GM21529 (cell line): Measurements from ENCODE around the gene RCOR1.
"Not testable (repeated sequence)": the region's sequence is repeated elsewhere in the genome, so short reads cannot be mapped to it uniquely, and the experiment has no call there.

Source experiments
- ATAC-seq: cut with Tn5 transposase; IDR thresholded peaks from one replicate; pipeline ENCODE4 v1.9.1; 2021; ENCODE audit not compliant: unreplicated experiment

Gene RCOR1

DNA sequence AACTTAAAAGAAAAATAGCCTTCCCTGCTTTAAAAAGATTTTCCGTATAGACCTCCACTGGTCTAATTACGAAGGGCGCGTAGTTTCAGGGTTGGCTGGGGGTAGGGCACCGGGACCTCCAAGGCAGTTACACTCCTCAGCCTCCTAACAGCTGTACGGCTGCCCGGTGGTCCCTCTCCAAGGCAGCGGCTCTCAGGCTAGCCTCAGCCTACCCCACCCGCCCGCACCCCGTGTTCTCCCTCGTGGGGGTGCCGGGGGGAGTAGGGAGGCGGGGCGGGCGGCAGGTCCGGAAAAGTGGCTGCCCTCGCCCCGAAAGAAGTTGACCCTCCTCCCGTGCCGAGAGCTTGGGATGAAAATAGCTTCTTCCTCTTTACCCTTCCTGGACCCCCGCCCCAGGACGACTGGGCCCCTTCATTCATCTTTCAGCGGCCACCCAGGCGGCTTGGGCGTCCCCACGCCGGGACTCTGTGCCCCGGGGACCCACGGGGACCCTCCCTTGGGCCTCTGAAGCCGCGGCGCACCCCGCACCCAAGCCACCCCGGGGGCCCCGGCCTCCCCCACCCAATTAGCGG lies 991 bp upstream of the RCOR1 start:
- peak; percentile 2 for ATAC-seq

DNA sequence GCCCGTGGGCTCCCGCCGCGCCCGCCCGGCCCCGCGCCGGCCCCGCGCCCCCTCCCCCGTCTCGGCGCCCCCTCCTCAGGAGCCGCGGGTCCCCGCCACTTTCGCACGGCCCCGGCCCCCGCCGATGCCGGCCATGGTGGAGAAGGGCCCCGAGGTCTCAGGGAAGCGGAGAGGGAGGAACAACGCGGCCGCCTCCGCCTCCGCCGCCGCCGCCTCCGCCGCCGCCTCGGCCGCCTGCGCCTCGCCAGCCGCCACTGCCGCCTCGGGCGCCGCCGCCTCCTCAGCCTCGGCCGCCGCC lies 263 bp downstream of the RCOR1 start:
- ATAC-seq: peak; percentile 9

DNA sequence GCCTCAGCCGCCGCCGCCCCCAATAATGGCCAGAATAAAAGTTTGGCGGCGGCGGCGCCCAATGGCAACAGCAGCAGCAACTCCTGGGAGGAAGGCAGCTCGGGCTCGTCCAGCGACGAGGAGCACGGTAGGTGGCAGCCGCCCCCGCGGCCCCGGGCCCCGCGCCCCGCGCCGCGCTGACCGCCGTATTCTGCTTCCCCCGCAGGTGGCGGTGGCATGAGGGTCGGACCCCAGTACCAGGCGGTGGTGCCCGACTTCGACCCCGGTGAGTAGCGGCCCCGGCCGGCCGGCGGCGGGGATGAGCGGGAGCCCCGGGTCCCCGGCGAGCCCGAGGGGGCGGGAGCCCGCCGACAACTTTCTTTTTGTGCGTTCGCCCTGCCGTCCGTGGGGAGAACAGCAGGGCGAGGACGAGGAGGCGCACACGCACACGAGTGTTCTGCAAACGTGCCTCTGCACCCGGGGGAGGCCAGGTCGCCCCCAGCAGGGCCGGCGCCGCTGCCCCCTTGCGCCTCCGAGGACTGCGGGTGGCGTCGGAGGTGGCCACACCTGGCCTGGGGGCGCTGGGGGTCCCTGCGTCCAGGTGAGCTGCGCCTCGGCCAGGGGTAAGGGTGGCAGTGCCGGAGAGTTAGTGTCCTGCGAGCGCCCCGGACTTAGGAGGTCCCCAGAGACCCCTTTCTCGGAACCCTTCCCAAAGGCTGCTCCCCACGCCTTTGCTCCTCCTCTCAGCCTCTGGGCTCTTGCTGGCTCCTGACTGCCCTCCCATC lies 794 bp downstream of the RCOR1 start:
- peak; percentile 22 for ATAC-seq

DNA sequence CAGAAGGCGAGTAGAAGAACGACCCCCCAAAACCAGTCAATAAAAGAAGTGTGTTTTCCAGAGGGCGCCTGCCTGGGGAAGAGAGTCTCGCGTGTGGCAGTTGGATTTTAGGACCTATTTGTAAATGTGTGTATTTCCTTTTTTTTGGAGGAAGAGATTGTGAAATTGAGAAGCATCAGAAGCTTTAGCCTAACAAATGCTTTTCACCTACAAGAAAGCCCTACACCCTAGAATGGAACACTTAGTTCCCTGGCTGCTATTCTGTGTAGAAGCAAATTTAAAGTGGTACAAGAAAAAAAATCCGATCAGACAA lies 1.3 kb downstream of the RCOR1 start:
- no peak for ATAC-seq

DNA sequence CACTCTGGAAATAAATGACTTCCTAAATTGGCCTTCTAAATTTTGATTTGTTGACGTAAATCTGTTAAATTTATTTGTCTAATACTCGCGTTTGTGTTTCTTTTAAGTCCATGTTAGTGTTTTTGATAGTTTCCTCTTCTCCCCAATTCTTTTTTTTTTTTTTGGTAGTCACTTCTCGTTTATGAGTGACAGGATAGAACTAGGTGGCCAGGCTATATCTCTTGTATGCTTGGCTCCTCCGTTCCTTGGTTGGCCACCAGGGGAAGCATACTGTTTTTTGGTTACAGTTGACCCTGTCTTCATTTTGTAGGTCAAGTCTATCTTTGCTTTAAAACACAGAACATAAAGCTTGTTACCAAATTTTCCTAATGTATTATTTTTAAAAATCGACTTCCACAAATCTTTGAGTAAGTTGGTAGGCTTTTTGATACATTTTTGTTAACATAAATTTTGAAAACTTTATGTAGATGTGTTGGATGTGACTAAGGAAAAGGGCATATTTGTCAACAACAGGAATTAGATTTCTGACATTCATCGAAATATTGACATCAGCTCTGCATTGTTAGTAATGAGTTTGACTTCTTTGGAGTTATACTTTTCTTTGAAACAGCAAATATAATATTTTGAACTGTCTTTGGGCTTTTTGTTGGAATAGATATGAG lies 2.2 kb downstream of the RCOR1 start:
- peak; percentile 30 for ATAC-seq

GRCh38 chr14:102601378-102601925 lies 9.0 kb downstream of the RCOR1 start:
- ATAC-seq: no peak

GRCh38 chr14:102602421-102603292 lies 10.2 kb downstream of the RCOR1 start:
- no peak for ATAC-seq

GRCh38 chr14:102603293-102603907 lies 11.0 kb downstream of the RCOR1 start:
- ATAC-seq: no peak

- ATAC-seq: no peak
Observed at GRCh38 chr14:102604183-102604582, 11.7 kb downstream of the RCOR1 start.

- no peak for ATAC-seq
Observed at GRCh38 chr14:102605029-102605428, 12.6 kb downstream of the RCOR1 start.

DNA sequence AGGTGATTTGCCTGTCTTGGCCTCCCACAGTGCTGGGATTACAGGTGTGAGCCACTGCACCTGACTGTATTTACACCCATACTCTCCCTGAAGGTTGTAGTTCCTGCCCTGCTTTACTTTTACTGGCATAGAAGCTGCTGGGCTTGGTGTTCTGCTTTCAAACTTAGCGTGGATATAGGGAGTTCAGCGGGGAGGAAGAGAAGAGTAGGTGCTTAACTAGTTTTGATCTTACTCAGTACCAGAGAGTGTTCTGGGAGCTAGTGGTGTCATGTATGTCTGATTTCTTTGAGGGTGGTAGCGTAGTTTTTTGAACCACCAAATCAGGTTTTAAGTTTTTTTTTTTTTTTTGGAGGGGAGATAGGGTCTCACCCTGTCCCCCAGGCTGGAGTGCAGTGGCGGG lies 13.8 kb downstream of the RCOR1 start:
- ATAC-seq: peak; percentile 63

GRCh38 chr14:102608064-102608446 lies 15.6 kb downstream of the RCOR1 start:
- ATAC-seq: peak; percentile 55

GRCh38 chr14:102610968-102611811 lies 18.7 kb downstream of the RCOR1 start:
- ATAC-seq: no peak

DNA sequence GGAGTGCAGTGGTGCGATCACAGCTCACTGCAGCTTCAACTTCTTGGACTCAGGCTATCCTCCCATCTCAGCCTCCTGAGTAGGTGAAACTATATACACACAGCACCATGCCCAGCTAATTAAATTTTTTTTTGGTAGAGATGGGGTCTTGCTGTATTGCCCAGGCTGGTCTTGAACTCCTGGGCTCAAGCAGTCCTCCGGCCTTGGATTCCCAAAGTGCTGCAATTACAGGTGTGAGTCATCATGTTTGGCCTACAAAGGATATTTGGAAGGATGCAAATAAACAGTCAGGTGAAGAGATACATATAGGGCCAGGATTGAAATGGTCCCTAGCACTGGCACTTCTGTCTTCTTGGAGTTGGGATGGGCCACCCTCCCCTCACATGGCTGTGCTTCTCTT lies 23.9 kb downstream of the RCOR1 start:
- ATAC-seq: no peak

- no peak for ATAC-seq
Observed at GRCh38 chr14:102616799-102617198, 24.4 kb downstream of the RCOR1 start.

DNA sequence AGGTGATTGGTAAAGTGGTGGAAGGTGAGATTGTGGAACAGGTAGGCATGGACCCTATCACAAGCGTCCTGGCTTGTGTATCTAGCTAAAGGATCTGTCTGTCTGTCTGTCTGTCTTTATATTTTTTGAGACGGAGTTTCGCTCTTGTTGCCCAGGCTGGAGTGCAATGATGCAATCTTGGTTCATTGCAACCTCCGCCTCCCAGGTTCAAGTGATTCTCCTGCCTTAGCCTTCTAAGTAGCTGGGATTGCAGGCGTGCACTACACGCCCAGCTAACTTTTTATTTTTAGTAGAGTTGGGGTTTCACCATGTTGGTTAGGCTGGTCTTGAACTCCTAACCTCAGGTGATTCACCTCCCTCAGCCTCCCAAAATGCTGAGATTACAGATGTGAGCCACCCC lies 26.6 kb downstream of the RCOR1 start:
- ATAC-seq: not testable (repeated sequence)

- ATAC-seq: no peak
Observed at GRCh38 chr14:102620413-102620812, 28.0 kb downstream of the RCOR1 start.

DNA sequence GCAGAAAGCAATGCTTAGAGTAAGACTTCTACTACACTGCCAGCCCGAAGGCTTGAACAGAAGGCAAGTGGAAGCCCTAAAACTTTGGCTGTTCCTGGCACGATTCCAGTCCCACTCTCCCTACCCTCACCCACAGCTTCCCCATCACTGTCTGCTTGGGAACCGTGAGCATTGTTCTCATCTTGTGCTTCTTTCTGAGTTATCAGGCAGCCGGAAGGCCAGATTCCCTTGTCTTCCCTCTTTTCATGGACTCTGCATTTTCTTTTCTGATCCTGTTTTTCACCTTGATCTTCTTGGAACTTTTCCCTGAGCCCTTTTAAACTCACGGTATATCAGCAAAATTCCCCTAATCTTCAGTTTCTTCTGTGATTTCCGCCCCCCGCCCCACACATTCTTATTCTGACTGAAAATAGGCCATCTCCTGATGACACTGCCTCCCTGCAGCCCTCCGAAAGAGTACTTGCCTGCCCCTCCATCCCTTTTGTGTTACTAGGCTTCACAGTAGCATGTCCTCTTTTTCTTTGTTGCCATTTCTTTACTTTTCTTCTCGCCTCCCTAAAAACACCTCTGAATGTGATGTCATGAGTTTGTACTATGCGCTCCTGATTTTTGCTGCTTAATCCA lies 29.9 kb downstream of the RCOR1 start:
- ATAC-seq: no peak

- no peak for ATAC-seq
Observed at GRCh38 chr14:102624666-102625065, 32.2 kb downstream of the RCOR1 start.
